Hypothalamus (tissue), 51 donors: Measurements from ENCODE around the gene KIR2DL3.
"Not testable (repeated sequence)": the region's sequence is repeated elsewhere in the genome, so short reads cannot be mapped to it uniquely, and the experiment has no call there.

Source experiments
- DNase-seq, 51 donors: peaks; one replicate each; lab custom pipeline; 2025; lab: John Stamatoyannopoulos, UW

KIR2DL3 gene

DNA sequence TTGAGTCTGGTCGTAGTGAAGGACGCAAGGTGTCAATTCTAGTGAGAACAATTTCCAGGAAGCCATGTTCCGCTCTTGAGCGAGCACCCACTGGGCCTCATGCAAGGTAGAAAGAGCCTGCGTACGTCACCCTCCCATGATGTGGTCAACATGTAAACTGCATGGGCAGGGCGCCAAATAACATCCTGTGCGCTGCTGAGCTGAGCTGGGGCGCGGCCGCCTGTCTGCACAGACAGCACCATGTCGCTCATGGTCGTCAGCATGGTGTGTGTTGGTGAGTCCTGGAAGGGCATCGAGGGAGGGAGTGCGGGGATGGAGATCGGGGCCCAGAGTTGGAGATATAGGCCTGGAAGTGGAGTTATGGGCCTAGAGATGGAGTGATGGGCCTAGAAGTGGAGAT is at the start of gene KIR2DL3:
Gene KIR2DL3, plus strand, starts transcription at position 208 of the 400 bp plus-strand sequence. Its CDS starts 33 bp downstream, at position 241.
- DNase-seq, result not testable (repeated sequence)

DNA sequence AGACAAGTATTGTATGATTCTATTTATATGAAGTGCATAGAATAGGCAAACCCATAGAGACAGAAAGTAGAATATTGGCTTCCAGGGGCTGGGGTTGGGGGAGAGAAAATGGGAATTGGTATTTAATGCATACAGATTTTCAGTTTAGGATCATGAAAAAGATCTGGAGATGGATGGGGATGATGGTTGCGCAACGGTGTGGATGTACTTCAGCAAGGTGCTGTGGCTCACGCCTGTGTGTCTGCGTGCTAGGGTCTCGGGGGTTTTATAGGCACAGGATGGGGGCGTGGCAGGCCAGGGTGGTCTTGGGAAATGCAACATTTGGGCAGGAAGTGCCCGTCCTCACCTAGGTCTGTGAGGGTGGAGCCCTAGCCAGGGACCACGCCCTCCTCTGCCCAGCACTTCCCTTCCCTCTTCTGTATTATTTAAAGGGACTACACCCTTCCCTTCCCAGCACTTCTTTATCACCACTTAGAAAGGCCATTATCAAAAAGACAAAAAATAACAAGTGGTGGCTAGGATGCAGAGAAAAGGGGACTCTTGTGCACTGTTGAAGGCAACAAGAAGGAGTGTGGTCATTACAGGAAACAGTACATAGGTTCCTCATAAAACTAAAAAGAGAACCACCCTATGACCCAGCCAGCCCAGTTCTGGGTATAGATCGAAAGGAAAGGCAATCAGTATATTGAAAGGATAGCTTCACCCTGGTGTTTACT is 46.6 kb upstream of the KIR2DL3 start:
- DNase-seq, result no peak

DNA sequence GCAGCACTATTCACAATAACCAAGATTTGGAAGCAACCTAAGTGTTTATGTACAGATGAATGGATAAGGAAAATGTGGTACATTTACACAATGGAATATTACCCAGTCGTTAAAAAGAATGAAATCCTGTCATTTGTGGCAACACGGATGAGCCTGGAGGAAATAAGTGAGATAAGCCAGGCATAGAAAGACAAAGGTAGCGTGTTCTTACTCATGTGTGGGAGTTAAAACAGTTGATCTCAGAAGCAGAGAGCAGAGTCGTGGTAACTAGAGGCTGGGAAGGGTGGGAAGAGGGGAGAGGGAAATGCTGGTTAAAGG is 46.1 kb upstream of the KIR2DL3 start:
- no peak for DNase-seq

DNA sequence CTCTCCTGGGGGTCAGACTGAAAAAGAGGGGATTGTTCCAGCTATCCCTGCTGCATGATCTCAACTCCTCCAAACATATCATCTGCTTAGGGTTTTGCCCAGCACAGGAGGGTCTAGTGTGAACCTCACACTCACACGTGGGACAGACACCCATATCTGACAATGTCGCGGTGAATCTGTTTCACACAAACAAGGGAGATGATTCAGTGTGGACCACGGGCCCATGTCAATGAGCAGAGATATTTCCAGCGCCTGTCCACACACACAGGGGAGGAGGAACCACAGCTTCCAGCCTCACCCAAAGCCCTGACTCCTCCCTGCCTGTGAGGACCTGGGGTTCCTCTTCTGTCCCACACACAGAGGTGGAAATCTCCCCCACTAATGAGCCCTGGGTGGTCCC is 43.7 kb upstream of the KIR2DL3 start:
- DNase-seq, result no peak

DNA sequence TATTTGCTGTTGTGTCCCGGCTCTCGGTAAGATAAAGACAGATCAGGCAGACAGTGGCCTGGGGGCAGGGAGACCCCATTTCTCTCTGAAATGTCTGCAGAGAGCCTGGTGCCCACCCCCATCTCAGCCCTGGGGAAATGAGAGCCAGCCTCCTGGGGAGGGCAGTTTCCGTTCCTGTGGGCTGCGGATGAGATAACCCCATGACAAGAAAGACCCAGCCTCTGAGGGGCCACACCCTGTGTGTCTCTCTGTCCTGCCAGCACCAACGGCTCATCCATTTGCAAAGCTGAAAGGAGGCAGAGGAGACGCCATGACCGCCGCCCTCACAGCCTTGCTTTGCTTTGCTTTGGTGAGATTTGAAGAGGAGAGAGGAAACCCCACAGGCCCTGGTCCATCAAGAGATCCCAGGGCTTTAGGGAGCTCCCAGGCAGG is 42.2 kb upstream of the KIR2DL3 start:
- DNase-seq, result no peak

DNA sequence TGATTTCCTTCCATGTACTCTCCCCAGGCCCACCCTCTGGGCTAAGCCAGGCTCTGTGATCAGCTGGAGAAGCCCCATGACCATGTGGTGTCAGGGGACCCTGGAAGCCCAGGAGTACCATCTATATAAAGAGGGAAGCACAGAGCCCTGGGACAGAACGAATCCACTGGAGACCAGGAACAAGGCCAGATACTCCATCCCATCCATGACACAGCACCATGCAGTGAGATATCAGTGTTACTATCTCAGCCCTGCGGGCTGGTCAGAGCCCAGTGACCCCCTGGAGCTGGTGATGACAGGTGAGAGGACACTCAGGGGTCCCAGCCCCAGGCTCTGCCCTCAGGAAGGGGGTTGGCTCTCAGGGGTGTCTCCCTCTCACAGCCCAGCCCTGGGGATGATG is 41.5 kb upstream of the KIR2DL3 start:
- DNase-seq, result no peak

DNA sequence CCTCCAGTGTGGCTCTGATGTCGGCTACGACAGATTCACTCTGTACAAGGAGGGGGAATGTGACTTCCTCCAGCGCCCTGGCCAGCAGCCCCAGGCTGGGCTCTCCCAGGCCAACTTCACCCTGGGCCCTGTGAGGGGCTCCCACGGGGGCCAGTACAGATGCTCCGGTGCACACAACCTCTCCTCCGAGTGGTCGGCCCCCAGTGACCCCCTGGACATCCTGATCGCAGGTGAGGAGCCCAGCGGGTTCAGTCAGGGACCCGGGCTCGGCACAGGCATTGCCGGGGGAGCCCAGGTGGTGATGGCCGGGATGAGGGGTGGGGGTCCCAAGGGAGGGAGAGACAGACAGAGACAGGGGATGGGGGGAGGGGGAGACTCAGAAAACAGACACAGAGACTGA is 40.6 kb upstream of the KIR2DL3 start:
- not testable (repeated sequence) for DNase-seq

DNA sequence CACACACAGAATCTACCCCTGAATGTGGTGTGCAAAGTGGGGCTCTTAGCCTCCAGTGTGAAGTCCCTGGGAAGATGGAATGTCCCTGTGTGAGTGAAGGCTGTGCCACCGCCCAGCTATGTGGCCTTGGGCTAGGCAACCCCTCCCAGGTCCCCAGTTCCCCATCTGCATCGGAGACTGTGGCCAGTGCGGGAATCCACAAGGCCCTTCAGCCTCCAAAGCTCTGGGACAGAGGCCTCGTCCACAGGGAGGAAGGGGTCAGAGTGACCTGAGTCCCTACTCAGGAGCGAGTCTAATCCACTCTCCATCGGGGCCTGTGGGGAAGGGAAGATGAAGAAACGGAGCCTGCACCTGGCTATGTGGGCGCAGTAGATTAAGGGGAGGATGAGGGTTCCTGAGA is 33.4 kb upstream of the KIR2DL3 start:
- DNase-seq, result no peak

DNA sequence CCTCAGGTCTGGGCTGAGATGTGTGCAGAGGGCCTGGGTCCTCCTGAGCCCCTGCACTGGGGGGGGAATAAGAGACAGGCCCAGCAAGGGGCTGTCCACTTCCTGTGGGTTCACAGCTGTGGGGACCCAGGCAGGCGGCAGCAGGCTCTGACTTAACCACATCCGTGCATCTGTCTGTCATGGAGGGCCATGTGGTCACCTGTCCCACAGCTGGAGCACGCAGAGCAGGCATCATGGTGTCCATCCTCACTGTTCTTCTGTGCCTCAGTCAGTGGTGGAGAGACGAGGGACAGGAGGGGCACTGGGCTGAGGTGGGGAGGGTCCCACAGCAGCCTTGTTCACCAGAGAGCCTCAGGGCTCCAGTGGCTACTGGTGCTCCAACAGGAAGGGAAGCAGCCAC is 30.4 kb upstream of the KIR2DL3 start:
- no peak for DNase-seq

DNA sequence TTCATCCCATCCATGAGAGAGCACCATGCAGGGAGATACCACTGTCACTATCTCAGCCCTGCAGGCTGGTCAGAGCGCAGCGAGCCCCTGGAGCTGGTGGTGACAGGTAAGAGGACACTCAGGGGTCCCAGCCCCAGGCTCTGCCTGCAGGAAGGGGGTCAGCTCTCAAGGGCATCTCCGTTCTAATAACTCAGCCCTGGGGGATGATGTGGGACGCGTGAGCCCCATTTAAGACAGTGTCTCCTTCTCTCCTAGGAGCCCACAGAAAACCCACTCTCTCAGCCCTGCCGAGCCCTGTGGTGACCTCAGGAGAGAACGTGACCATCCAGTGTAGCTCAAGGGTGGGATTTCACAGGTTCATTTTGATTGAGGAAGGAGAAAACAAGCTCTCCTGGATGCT is 29.5 kb upstream of the KIR2DL3 start:
- DNase-seq, result no peak

DNA sequence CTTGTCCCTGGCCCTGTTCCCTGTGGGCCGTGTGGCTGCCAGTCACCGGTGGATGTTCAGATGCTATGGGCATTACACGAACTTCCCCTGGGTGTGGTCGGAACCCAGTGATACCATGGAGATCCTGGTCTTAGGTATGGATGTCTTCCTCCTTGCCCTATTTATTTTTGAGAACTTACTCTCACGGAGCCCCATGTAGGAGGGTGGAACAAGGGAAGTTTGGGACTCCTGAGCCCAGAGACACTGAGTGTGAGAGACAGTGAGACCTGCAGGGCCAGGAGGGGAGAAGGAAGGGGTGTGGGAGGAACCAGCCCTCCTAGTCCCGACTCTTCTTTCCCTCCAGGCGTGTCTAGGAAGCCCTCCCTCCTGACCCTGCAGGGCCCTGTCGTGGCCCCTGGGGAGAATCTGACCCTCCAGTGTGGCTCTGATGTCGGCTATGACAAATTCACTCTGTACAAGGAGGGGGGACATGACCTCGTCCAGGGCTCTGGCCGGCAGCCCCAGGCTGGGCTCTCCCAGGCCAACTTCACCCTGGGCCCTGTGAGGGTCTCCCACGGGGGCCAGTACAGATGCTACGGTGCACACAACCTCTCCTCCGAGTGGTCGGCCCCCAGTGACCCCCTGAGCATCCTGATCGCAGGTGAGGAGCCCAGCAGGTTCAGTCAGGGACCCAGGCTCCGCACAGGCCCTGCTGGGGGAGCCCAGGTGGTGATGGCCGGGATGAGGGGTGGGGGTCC is 28.9 kb upstream of the KIR2DL3 start:
- no peak for DNase-seq

DNA sequence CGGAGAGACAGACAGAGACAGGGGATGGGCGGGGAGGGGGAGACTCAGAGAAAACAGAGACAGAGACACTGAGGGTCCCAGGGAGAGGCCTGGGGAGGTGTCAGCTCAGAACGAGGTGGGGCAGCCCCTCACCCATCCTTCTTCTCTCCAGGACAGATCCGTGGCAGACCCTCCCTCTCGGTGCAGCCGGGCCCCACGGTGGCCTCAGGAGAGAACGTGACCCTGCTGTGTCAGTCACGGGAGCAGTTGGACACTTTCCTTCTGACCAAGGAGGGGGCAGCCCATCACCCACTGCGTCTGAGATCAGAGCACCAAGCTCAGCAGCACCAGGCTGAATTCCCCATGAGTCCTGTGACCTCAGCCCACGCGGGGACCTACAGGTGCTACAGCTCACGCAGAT is 28.4 kb upstream of the KIR2DL3 start:
- DNase-seq, result not testable (repeated sequence)

DNA sequence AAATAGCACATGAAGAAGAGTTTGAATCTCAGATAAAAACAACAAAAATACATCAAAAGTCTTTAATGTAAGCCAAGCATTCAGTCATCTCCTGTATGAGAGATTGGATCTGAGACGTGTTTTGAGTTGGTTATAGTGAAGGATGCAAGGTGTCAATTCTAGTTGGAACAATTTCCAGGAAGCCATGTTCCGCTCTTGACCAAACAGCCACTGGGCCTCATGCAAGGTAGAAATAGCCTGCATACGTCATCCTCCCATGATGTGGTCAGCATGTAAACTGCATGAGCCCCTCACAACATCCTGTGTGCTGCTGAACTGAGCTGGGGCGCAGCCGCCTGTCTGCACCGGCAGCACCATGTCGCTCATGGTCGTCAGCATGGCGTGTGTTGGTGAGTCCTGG is 14.2 kb upstream of the KIR2DL3 start, which contains the start of gene KIR3DL3:
Gene KIR3DL3, plus strand, starts transcription at position 301 of the 400 bp plus-strand sequence. Its CDS starts 55 bp downstream, at position 356.
- DNase-seq, result no peak

DNA sequence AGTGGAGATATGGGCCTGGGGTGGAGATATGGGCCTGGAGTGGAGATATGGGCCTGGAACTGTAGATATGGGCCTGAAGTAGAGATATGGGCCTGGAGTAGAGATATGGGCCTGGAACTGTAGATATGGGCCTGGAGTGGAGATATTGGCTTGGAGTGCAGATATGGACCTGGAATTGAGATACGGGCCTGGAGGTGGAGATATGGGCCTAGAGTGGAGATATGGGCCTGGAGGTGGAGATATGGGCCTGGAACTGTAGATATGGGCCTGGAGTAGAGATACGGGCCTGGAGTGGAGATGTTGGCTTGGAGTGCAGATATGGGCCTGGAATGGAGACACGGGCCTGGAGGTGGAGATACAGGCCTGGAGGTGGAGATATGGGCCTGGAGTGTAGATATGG is 13.7 kb upstream of the KIR2DL3 start:
- DNase-seq, result no peak

DNA sequence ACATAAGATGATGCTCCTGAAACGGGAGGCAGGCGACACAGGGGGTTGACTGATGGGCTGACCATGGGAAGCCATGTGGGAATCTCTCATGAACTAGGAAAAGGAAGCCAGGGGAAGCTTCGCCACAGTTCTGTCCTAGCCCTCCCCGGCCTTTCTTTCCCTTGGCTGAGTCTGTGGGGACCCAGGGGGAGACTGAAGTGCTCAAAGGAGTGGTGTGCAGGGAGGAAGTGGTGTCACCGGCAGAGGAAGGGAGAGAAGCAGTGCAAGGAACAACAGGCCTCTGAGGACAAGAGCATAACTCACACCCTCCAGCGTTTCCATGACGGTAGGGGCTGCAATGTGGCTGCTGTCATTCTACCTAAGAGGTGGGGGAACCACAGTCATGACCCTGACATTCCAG is 13.0 kb upstream of the KIR2DL3 start:
- DNase-seq, result no peak

DNA sequence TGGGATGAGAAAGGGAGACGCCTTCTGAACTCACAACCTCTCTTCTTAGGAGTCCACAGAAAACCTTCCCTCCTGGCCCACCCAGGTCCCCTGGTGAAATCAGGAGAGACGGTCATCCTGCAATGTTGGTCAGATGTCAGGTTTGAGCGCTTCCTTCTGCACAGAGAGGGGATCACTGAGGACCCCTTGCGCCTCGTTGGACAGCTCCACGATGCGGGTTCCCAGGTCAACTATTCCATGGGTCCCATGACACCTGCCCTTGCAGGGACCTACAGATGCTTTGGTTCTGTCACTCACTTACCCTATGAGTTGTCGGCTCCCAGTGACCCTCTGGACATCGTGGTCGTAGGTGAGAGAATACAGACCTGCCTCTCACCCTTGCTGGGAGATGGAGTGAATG is 10.8 kb upstream of the KIR2DL3 start:
- DNase-seq, result no peak

DNA sequence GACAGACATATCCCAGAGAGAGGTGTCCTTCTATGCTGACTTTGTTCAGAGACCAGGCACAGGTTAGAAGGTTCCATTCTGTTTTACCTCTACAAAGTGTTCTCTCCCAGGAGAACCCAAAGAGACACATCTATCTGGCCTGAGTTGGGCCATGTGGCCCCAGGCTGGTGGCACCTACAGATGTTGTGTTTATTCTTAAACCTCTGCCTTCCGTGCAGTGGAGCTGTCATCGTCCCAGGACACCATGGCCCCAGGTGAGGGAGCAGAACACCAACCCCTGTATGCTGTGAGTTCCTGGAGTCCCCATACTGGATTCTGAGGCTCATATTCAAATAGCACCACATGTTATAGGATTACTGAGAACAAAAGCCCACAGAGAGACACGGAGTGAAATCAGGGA is 10.1 kb upstream of the KIR2DL3 start:
- no peak for DNase-seq

DNA sequence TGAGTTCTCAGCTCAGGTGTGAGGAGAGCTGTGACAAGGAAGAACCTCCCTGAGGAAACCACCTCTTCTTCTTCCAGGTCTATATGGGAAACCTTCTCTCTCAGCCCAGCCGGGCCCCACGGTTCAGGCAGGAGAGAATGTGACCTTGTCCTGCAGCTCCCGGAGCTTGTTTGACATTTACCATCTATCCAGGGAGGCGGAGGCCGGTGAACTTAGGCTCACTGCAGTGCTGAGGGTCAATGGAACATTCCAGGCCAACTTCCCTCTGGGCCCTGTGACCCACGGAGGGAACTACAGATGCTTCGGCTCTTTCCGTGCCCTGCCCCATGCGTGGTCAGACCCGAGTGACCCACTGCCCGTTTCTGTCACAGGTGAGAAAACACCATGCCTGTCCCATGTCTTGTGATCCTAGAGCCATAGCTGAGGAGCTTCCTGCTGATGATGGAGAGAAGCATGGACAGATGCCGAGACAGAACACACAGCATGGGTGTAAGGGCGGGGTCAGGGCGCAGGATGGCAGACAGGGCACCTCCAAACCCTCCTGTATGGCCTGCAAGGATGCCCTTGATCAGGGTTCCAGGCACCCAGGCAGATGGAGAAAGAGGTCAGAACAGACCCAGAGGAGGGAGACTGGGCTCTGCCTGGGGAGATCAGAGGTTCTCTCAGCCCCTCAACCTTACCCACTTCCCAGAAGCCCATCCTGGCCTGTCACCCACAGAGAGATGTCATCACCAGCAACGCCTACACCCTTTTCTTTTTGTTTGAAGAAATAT is 8.7 kb upstream of the KIR2DL3 start:
- DNase-seq, result no peak

DNA sequence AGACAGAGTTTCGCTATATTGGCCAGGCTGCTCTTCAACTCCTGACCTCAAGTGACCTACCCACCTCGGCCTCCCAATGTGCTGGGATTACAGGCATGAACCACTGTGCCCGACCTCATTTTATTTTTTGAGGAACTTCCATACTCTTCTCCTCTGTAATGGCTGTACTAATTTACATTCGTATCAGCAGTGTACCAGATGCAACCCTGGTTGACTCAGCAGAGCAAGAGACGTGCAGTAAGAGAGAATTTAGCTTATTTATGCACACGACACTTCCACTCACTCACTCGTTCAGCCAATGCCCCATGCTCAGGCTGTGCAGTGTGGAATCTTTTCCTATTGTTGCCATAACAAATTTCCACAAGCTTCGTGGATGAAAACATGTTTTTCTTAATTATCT is 7.1 kb upstream of the KIR2DL3 start:
- no peak for DNase-seq

DNA sequence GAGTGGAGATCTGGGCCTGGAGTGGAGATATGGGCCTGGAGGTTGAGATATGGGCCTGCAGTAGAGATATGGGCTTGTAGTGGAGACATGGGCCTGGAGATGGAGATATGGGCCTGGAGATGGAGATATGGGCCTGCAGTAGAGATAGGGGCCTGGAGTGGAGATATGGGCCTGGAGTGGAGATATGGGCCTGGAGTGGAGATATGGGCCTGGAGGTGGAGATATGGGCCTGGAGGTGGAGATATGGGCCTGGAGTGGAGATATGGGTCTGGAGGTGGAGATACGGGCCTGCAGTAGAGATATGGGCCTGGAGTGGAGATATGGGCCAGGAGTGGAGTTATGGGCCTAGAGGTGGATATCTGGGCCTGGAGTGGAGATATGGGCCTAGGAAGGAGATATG is 402 bp downstream of the KIR2DL3 start:
- no peak for DNase-seq
